Activated CD4-positive, alpha-beta T cell treated with anti-CD3 and anti-CD28 coated beads, Interleukin-2, amount 50 U/mL, for 1 hour (primary cell): ENCODE measurements around the gene GADD45GIP1.
"Not testable (repeated sequence)": the region's sequence is repeated elsewhere in the genome, so short reads cannot be mapped to it uniquely, and the experiment has no call there.

ENCODE experiments used
- DNase-seq: peaks from one replicate; pipeline ENCODE4 v3.0.0-alpha.2; 2020

GADD45GIP1 gene

DNA sequence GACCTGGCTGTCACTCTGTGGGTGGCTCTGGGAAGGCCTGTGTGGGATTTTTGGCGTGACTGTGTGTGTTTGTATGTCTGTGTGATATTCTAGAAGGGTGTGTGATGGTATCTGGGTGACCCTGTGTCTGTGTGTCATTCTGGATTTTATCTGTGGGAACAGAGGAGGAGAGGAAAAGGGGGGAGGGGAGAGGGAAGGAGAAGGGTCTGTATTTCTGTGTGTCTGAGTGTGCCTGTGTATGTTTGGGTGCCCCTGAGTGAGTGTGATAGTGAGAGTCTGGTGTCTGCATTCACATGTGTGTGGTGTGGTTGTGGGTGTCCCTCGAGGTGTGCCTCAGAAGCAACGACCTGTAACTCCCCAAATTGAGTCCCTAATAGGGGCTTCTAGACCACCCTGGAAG lies 30.2 kb upstream of the GADD45GIP1 start:
- no peak for DNase-seq

- no peak for DNase-seq
These were observed 29.7 kb upstream of the GADD45GIP1 start for GRCh38 chr19:12986726-12987125.

DNA sequence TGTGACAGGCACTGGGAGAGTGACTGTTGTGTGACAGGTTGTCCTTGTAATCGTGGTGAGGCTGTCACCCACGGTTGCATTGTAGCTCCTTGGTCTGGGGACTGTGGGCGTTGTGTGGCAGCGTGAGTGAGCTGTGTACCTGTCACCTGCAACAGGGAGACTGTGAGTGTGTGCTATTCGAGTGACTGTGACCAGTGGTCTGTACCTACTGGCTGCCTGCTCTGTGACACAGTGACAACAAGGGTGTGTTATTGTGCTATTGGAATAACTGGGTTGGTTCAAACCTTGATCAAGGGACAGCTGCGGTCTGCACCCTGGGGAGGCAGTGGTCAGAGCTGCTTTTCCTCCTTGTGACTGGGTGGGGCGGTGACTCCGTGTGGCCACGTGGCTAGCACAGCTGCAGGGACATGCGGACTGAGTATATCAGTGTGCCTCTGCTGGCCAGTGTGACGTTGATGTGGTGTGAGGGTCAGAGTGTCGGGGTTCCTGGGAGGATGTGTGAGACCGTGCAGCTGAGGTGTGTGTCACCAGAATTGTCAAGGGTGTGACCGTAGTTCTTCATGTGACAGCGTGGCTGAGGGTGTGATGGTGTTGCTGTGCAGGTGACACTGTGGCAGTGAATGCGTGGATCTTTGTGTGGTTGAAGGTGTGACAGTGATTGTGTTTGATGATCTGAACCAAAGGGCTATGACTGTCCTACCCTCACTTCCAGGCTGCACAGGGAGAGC lies 28.2 kb upstream of the GADD45GIP1 start:
- no peak for DNase-seq

DNA sequence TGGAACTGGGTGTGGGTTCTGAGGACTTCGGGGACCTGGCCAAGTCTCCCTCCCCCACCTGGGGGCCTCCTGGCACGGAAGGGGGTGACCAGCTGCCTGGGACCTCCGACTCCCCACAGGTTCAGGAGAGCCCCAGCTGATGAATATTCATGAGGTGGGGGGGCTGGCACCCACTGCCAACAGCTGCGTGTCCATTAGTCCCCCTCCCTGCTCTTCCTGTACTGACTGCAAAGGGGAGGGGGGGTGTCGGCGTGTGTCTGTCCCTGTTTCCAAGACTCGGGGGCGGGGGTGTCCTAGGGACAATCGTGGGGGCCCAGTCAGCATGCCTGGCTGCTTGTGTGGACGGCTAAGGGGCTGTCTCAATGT lies 27.6 kb upstream of the GADD45GIP1 start:
- no peak for DNase-seq

DNA sequence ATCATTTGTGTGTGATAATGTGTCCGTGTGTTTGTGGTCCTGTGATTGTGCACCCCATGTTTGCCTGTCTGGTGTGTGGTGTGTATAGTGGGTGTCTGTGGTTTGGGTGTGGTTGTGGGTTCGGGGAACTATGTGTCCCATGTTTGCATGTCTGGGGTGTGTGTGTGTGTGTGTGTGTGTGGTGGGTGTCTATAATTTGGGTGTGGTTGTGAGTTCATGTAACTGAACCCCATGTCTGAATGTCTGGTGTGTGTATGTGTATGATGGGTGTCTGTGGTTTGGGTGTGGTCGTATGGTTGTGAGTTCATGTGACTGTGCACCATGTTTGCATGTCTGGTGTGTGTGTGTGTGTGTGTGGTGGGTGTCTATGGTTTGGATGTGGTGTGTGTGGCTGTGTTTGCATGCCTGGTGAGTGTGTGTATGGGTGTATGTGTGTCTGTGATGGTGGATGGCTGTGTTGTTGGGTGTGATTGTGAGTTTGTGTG lies 27.2 kb upstream of the GADD45GIP1 start:
- no peak for DNase-seq

DNA sequence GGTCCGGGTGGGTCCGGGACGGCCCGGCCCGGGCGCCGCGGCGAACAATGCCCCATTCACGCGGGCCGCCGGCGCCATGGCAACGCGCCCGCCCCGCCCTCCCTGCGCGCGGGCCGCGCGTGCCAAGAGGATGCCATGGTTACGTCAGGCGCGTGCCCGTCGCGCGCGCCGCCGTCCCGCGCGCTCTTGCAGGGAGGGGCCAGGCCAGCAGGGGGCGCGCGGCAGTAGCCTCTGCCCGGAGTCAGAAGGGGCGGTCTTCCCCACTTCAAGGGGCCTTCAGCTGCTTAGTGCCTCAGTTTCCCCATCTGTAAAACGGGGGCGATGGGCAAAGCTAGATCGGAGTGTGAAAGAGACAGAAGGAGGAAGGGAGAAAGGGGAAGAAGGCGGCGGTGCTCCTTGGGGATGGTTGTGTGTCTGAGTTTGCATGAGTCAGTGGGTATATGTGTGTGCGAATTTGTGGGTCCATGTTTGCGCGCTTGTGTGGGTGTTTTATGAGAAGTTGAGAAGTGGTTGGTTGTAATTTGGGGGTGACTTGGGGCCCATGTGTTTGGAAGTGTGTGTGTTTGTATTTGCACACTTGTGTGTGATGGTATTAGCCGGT lies 26.6 kb upstream of the GADD45GIP1 start:
- peak; percentile 80 for DNase-seq

- DNase-seq = no peak
These were observed 26.1 kb upstream of the GADD45GIP1 start for GRCh38 chr19:12983091-12983490.

DNA sequence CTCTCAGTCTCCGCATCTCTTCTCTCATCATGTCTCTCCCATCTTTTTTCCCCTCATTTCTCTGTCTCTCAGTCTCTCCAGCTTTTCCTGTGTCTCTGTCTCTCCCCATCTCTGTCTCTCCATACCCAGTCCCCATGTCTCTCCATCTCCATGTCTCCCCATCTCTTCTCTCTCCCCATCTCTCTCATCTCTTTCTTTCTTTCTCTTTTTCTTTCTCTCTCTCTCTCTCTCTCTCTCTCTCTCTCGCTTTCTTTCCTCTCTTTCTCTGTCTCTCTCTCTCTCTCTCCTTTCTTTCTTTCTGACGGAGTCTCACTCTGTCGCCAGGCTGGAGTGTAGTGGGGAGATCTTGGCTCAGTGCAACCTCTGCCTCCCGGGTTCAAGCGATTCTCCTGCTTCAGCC lies 25.6 kb upstream of the GADD45GIP1 start:
- DNase-seq = no peak

GRCh38 chr19:12979974-12980373 lies 23.0 kb upstream of the GADD45GIP1 start:
- DNase-seq = no peak

- DNase-seq = not testable (repeated sequence)
These were observed 19.1 kb upstream of the GADD45GIP1 start for GRCh38 chr19:12976109-12976508.

DNA sequence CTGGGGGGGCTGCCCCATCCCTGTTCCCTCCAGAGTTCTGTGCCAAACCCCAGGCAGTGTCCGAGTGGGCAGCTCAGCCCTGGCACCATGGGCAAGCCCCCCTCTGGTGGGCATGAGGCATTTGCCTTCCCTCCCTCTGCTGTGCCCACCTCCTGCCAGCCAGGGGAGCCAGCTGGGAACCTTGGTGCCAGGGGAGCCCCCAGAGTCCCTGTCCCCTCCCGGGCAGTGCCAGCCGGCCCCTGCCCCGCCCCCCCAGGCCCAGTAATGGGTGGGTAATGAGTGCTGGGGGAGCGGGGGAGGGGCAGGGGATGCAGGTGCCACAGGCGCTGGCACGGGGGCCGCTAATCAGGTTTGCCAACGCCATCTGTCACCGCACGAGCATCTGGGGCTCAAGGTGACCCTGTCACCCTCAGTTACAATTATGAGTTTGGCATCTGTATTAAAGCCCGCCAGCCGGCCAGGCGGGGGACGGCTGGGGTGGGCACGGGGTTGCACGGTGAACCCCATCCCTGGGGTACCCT lies 18.3 kb upstream of the GADD45GIP1 start:
- DNase-seq = no peak

DNA sequence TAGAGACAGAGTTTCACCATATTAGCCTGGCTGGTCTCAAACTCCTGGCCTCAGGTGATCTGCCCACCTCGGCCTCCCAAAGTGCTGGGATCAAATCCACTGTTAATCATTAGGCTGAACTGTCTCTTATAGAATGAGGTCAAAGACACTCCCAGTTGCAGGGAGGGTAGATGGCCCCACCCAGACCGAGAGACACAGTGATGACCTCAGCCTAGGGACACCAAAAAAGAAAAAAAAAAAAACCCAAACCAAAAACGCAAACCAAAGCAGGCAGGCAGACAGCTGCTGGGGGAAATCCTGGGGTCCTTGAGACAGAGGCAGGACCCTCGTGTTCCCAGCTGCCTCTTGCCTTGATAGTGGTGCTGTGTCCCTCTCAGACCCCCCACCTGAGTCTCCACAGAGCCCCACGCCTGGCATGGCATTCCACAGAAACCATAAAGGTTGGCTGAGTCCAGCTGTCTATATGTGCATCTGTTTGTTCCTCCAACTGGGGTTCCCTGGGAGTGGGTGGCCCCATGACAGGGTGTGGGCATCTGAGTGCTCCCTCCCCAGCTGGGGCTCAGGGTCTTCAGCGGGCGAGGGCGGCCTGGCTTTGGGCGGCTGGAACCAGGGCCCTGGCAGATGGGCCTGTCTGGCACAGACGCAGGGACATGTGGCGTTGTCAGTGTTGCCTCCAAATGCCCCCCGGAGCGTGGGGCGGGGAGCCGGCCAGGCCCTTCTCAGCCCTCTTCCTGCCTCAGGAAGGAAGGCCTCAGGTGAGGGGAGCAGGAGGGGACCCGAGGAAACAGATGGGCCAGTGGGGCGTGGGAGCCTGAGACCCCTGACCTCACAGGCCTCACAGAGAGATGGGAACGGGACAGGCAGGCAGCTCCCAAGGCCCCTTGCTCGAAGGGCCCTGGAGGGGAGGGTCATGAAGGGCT lies 17.5 kb upstream of the GADD45GIP1 start:
- no peak for DNase-seq

GRCh38 chr19:12973236-12973635 lies 16.2 kb upstream of the GADD45GIP1 start:
- no peak for DNase-seq

DNA sequence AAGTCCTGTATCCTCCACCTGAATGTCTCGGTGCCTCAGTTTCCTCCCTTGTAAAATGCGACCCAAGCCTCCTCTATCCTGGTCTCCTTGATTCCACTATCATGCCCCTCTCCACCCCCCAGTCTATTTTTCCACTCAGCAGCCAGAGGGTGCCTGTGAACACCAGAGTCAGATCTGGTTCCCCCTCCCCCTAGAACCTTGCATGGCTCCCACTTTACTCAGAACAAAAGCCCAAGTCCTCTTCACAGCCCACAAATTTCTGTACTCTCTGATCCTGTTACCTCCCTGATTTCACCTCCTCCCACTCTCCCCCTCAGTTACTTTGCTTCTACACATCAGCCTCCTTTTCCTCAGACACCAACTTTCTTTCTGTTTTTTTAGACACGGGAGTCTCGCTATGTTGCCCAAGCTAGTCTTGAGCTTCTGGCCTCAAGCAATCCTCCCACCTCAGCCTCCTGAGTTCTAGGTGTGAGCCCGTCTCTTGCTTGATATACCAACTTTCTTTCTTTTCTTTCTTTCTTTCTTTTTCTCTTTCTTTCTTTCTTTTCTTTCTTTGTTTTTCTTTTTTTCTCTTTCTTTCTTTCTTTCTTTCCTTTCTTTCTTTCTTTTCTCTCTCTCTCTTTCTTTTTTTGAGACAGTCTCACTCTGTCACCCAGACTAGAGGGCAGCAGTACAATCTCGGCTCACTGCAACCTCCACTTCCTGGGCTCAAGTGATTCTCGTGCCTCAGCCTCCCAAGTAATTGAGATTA lies 13.2 kb upstream of the GADD45GIP1 start:
- DNase-seq = no peak

DNA sequence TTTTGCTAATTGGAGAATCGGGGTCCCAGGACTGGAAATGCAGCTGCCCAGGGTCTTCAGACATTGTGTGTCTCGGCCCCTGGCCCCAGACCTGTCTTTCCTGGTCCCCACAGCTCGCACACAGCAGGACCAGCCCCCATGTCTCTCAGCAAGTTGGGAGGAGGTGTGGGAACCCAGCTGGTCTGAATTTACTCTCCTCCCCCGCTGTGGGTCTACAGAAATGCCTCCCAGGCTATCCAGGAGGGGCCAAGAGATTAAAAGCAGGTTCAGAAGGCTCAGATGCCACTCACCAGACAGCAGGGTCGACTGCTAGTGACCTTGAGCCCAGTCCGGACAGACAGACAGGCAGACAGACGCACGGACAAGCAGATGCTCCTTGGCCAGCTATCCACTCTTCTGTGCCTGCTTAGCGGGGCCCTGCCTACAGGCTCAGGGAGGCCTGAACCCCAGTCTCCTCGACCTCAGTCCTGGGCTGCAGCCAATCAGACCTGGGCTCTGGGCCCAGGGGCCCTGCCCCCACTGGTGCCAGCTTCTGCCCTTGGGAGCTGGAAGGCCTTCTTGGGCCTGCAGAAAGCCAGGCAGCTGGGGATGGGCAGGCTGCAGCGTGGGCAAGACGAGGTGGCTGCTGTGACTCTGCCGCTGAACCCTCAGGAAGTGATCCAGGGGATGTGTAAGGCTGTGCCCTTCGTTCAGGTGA lies 12.4 kb upstream of the GADD45GIP1 start, which contains the start of gene DAND5:
DAND5 (plus strand) TSS at position 285 of the 697 bp plus-strand sequence; CDS start at position 370, 85 bp downstream.
- DNase-seq = no peak

- DNase-seq = no peak
These were observed 10.9 kb upstream of the GADD45GIP1 start for GRCh38 chr19:12967907-12968306.

DNA sequence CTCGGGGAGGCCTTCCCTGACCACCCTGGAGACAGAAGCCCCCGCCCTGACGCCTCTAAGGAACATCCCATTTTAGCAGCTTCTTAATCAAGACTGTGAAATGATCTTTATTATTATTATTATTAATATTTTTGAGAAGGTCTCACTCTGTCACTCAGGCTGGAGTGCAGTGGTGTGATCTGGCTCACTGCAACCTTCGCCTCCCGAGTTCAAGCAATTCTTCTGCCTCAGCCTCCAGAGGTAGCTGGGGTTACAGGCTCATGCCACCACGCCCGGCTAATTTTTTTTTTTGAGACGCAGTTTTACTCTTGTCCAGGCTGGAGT lies 8.8 kb upstream of the GADD45GIP1 start:
- DNase-seq = no peak

DNA sequence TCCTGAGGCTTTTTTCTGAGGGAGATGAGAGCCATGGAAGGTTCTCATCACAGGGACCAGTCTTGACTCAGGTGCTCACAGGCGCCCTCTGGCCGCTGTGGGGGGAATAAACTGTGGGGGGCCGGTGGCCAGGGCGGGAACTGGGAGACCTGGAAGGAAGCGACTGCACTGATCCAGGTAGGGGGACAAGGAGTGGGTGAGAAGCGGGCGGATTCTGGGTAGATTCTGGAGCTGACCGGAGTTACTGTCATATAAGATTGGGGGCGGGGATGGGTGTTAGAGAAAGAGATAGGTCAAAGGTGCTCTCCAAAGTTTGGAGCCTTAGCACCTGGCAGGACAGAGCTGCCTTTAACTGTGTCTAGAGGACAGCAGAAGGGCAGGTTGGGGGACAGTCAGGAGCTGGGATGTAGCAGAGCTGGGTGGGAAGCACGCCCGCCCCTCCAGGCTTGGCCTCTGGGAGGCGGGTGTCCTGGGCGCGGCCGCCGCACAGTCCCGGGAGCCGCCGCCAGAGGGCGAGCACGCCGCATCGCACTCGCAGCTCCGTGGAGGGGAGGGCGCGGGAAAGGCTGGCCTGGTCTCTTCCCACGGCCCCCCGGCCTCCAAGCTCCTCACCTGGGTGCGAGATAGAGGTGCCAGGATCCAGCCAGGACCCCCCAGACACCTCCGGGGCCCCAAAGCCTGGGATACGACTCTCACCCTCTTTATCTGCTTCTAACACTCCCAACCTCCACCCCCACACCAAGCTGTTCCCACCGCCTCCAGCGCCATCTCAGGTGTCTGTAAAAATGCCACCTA lies 8.2 kb upstream of the GADD45GIP1 start:
- DNase-seq = peak; percentile 77

DNA sequence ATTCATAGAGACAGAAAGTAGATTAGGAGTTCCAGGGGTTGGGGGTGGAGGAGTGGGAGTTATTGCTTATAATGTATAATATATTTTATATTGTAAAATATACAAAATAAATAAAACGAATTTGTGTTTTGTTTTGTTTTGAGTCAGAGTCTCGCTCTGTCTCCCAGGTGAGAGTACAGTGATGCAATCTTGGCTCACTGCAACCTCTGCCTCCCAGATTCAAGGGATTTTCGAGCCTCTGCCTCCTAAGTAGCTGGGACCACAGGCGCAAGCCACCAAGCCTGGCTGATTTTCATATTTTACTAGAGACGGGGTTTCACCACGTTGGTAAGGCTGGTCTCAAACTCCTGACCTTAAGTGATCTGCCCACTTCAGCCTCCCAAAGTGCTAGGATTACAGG lies 2.5 kb upstream of the GADD45GIP1 start:
- no peak for DNase-seq

DNA sequence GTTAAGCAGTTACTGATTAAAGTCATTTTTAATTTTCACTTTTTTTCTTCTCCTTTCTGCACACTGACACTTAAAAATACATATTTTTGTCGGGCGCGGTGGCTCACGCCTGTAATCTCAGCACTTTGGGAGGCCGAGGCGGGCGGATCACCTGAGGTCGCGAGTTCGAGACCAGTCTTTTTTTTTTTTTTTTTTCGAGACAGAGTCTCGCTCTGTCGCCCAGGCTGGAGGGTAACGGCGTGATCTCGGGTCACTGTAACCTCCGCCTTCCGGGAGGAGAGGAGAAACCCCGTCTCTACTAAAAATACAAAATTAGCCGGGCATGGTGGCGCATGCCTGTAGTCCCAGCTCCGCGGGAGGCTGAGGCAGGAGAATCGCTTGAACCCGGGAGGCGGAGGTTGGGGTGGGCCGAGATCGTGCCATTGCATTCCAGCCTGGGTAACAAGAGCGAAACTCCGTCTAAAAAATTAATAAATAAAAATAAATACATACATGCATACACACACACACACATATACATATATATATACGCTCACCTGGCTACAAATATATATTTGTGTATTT lies 448 bp upstream of the GADD45GIP1 start:
- DNase-seq = not testable (repeated sequence)

DNA sequence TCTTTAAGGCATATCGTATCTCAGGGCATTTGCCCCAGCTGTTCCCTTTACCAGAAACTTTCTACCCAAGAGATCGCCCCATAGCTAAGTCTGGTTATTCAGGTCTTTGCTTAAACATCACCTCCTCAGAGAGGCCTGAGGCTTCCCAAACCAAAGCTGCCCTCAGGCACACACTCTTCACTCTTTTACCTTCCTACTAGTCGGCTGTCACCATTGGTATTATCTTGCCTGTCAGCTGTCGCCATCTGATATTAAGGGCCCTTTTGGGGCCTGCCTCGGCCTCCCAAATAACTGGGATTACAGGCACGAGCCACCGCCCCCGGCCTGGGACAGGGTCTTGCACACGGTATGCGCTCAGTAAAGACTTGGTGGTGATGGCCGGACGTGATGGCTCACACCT lies 1.0 kb downstream of the GADD45GIP1 start:
- DNase-seq = no peak
